ENCODE measurements around the gene TIMM22. TPM values are rescaled to one million over a fixed set of nuclear protein-coding genes. Genes with fewer than 3 reads are reported as not detected.

The TIMM22 gene
- total and polyA plus RNA-seq, 2 of the 13 experiments (the other 11 are each of a cell fraction or from before 2014, with no cell fraction given): 6.2 to 15.5 TPM

DNA sequence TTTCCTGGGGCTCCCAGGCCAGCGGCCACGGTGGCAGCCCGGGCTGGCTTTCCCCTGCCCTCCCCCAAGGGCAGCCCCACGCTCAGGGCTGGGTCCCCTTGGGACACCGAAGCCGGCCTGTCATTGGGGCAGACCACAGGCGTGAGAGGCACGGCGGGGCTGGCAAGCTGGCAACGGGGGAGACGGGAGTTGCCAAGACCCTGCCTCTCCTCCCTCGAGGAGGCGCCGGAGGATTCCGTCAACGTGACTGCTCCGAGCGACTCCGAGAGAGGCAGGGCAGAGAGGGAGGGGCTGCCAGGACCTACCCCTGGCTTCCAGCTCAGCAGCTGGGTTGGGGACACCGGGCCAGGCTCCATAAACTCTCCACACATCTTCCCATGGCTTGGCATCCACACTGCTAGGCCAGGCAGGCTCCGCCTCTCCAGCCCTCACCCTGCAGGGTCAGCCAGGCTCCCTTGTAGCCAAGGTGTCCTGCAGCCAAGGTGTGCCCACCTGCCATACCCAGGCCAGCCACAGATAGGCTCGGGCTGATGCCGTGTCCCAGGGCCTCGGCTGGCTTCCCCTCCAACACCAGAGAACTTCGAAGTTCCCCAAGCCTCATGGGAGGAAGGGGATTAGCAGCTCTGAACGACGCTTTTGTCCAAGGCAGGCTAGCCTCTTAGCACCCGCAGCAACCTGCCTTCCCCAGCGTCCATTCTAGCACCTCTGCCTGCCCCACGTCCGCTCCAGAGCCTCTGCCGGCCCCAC, 25.5 kb downstream of the TIMM22 start:
- ATAC-seq: no peak
- H3K36me3 ChIP-seq (replicated peaks in 1 of 2; ENCODE audit: control insufficient read depth in 1 of 2, insufficient read depth in 2 of 2, low read length in 2 of 2): no peaks in the 10 kb centered on the region
- intact Hi-C loops (cut with micrococcal nuclease; ENCODE audit: unreplicated experiment): no loop called here
- H3K27ac ChIP-seq (ENCODE audit: extremely low read length, insufficient read depth, low read length): no peak overlapping the region
- H3K9me3 ChIP-seq (ENCODE audit: low read length): no peaks in the 10 kb centered on the region
- H4K20me1 ChIP-seq (ENCODE audit: insufficient read depth, low read length): no peaks in the 10 kb centered on the region
- ChIA-PET CTCF (ENCODE audit: low intra/inter-chr PET ratio, low total read pairs) (no interaction called here), POLR2A (no interaction called here)
- H3K9ac ChIP-seq (ENCODE audit: insufficient read depth, low read depth, low read length): no peak overlapping the region
- WGBS (ENCODE audit: low lambda C conversion rate): 87% methylated on average over 20 of the region's 32 CpGs
- no peaks in the 10 kb centered on the region for H3K79me2 ChIP-seq (ENCODE audit: insufficient read depth, low read length)
- no TSS peak for BruUV-seq (replicated peaks)
- peaks cover 7% of the 10 kb centered on the region for H3K4me1 ChIP-seq (ENCODE audit: insufficient read depth, low read length)
- no peak overlapping the region for H2AFZ ChIP-seq (ENCODE audit: low read length)
- no peak for FAIRE-seq
- DNase-seq (ENCODE audit: low spot score): no peak
- in situ Hi-C loops (cut with HindIII; ENCODE audit: extremely low pct_ligation_motif_present, low pct_unique_long_range_greater_than_20kb): no loop called here
- H3K27me3 ChIP-seq (ENCODE audit: control insufficient read depth in 1 of 2, insufficient read depth in 2 of 2, low read length in 2 of 2): no peaks in the 10 kb centered on the region
- H3K4me2 ChIP-seq (ENCODE audit: low read depth, low read length): no peak overlapping the region
- no peak overlapping the region for H3K4me3 ChIP-seq (replicated peaks in 1 of 3; ENCODE audit: insufficient read depth in 1 of 3, low read depth in 2 of 3, low read length in 3 of 3)
- no peak for TF ChIP-seq ZNF335 (CRISPR knock-in tag; IDR thresholded peaks at IDR 0.05)
- no peak for TF ChIP-seq ZFP36L2 (CRISPR knock-in tag; IDR thresholded peaks at IDR 0.05)
- TF ChIP-seq ZNF143 (CRISPR knock-in tag; IDR thresholded peaks at IDR 0.05): no peak
- TF ChIP-seq ZNF768 (CRISPR knock-in tag; IDR thresholded peaks at IDR 0.05): no peak
- TF ChIP-seq ZNF496 (CRISPR knock-in tag; IDR thresholded peaks at IDR 0.05; ENCODE audit: insufficient replicate concordance): no peak
- TF ChIP-seq, protein P1, sequence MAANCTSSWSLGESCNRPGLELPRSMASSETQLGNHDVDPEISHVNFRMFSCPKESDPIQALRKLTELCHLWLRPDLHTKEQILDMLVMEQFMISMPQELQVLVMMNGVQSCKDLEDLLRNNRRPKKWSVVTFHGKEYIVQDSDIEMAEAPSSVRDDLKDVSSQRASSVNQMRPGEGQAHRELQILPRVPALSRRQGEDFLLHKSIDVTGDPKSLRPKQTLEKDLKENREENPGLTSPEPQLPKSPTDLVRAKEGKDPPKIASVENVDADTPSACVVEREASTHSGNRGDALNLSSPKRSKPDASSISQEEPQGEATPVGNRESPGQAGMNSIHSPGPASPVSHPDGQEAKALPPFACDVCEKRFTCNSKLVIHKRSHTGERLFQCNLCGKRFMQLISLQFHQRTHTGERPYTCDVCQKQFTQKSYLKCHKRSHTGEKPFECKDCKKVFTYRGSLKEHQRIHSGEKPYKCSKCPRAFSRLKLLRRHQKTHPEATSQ (CRISPR knock-in tag; IDR thresholded peaks at IDR 0.05; ENCODE audit: borderline replicate concordance): no peak
- no peak for TF ChIP-seq ZNF674 (CRISPR knock-in tag; IDR thresholded peaks at IDR 0.05; ENCODE audit: low read depth)
- TF ChIP-seq POLR2AphosphoS2 (IDR thresholded peaks at IDR 0.05; ENCODE audit: low read depth, low read length): no peak
- no peak for TF ChIP-seq ZFP90 (CRISPR knock-in tag; IDR thresholded peaks at IDR 0.05; ENCODE audit: borderline replicate concordance)
- TF ChIP-seq, protein P2, sequence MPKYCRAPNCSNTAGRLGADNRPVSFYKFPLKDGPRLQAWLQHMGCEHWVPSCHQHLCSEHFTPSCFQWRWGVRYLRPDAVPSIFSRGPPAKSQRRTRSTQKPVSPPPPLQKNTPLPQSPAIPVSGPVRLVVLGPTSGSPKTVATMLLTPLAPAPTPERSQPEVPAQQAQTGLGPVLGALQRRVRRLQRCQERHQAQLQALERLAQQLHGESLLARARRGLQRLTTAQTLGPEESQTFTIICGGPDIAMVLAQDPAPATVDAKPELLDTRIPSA (CRISPR knock-in tag; IDR thresholded peaks at IDR 0.05; ENCODE audit: borderline replicate concordance): no peak
- no peak for TF ChIP-seq NR1H2 (CRISPR knock-in tag; IDR thresholded peaks at IDR 0.05; ENCODE audit: borderline replicate concordance, low read depth)
- no peak for TF ChIP-seq ZNF136 (CRISPR knock-in tag; IDR thresholded peaks at IDR 0.05; ENCODE audit: low read depth)
- TF ChIP-seq ZSCAN31 (CRISPR knock-in tag; IDR thresholded peaks at IDR 0.05; ENCODE audit: low read depth): no peak
- TF ChIP-seq, protein P3, sequence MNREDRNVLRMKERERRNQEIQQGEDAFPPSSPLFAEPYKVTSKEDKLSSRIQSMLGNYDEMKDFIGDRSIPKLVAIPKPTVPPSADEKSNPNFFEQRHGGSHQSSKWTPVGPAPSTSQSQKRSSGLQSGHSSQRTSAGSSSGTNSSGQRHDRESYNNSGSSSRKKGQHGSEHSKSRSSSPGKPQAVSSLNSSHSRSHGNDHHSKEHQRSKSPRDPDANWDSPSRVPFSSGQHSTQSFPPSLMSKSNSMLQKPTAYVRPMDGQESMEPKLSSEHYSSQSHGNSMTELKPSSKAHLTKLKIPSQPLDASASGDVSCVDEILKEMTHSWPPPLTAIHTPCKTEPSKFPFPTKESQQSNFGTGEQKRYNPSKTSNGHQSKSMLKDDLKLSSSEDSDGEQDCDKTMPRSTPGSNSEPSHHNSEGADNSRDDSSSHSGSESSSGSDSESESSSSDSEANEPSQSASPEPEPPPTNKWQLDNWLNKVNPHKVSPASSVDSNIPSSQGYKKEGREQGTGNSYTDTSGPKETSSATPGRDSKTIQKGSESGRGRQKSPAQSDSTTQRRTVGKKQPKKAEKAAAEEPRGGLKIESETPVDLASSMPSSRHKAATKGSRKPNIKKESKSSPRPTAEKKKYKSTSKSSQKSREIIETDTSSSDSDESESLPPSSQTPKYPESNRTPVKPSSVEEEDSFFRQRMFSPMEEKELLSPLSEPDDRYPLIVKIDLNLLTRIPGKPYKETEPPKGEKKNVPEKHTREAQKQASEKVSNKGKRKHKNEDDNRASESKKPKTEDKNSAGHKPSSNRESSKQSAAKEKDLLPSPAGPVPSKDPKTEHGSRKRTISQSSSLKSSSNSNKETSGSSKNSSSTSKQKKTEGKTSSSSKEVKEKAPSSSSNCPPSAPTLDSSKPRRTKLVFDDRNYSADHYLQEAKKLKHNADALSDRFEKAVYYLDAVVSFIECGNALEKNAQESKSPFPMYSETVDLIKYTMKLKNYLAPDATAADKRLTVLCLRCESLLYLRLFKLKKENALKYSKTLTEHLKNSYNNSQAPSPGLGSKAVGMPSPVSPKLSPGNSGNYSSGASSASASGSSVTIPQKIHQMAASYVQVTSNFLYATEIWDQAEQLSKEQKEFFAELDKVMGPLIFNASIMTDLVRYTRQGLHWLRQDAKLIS (CRISPR knock-in tag; IDR thresholded peaks at IDR 0.05): no peak
- TF ChIP-seq, protein P4, sequence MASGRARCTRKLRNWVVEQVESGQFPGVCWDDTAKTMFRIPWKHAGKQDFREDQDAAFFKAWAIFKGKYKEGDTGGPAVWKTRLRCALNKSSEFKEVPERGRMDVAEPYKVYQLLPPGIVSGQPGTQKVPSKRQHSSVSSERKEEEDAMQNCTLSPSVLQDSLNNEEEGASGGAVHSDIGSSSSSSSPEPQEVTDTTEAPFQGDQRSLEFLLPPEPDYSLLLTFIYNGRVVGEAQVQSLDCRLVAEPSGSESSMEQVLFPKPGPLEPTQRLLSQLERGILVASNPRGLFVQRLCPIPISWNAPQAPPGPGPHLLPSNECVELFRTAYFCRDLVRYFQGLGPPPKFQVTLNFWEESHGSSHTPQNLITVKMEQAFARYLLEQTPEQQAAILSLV (CRISPR knock-in tag; IDR thresholded peaks at IDR 0.05; ENCODE audit: borderline replicate concordance): no peak
- no peak for TF ChIP-seq ZNF607 (CRISPR knock-in tag; IDR thresholded peaks at IDR 0.05; ENCODE audit: borderline replicate concordance)
